K562 (cell line): ENCODE measurements around the gene OVCA2. TPM values are rescaled to one million over a fixed set of nuclear protein-coding genes. Genes with fewer than 3 reads are reported as not detected.

Experiments used
- ATAC-seq: fragments of 200-7000 bp; cut with Tn5 transposase; 3 replicates; pipeline ENCODE4 v1.9.1; 2020; ENCODE audit warnings: moderate library complexity
- BruUV-seq: library from RNA; stranded (reverse); fragments of 400-500 nt; replicated peaks from 2 replicates; lab custom pipeline; 2021; lab: Mats Ljungman, UMichigan
- CTCF ChIA-PET: fragments of 300-600 bp; formaldehyde crosslinking; extraction: SDS; loops from one replicate; lab custom pipeline; 2021; ENCODE audit warnings: low intra/inter-chr PET ratio; lab: Yijun Ruan, JAX
- POLR2A ChIA-PET: fragments of 300-600, 350-650 bp; sonication (Branson Sonifier 250); formaldehyde crosslinking; extraction: SDS; loops from one replicate; lab custom pipeline; 2021; ENCODE audit warnings: antibody characterized with exemption, inconsistent platforms; lab: Yijun Ruan, JAX
- DNase-seq, 4 experiments: peaks; one replicate each; pipeline versions ENCODE4 v3.0.0 to v3.0.0-alpha.2; 2011 to 2018; ENCODE audit warnings: low spot score in 3 of 4, mixed read lengths in 3 of 4; ENCODE audit errors: extremely low read depth in 1 of 4
- FAIRE-seq: peaks from 2 replicates; lab custom pipeline; 2011; peaks lifted over from hg19 to GRCh38; lab: Jason Lieb, UNC
- H2AFZ ChIP-seq: 2 replicates; pipeline ENCODE4 v1.6.0; 2011; ENCODE audit warnings: low read depth, low read length, control low read depth, inconsistent platforms
- H3K27ac ChIP-seq: fragments of 200-600 bp; 3 replicates; pipeline ENCODE4 v1.8.0; 2011; ENCODE audit warnings: low read depth, mild to moderate bottlenecking, control low read depth, inconsistent platforms, low read length, moderate library complexity, mixed read lengths; ENCODE audit errors: extremely low read depth
- H3K27me3 ChIP-seq, 2 experiments: fragments of 300-600 bp in 1 of 2; 2 replicates in 1 of 2; 3 replicates in 1 of 2; pipeline versions ENCODE4 v1.6.0 to v1.8.0; 2011; ENCODE audit warnings: inconsistent platforms in 2 of 2, low read length in 2 of 2, mild to moderate bottlenecking in 1 of 2, mixed read lengths in 1 of 2, moderate library complexity in 1 of 2; ENCODE audit not compliant: control insufficient read depth in 2 of 2, insufficient read depth in 2 of 2
- H3K36me3 ChIP-seq: fragments of 300-600 bp; 3 replicates; pipeline ENCODE4 v1.8.0; 2011; ENCODE audit warnings: mild to moderate bottlenecking, low read length, inconsistent platforms; ENCODE audit not compliant: control insufficient read depth, insufficient read depth
- H3K4me1 ChIP-seq, 2 experiments: fragments of 200-600 bp in 1 of 2; replicated peaks in 1 of 2; 2 replicates in 1 of 2; 3 replicates in 1 of 2; pipeline versions ENCODE4 v1.5.1 to v1.8.0; 2011; ENCODE audit warnings: inconsistent platforms in 2 of 2, low read length in 2 of 2, mild to moderate bottlenecking in 1 of 2, mixed read lengths in 1 of 2, moderate library complexity in 1 of 2; ENCODE audit not compliant: control insufficient read depth in 2 of 2, insufficient read depth in 2 of 2
- H3K4me2 ChIP-seq: 2 replicates; pipeline ENCODE4 v1.6.1; 2011; ENCODE audit warnings: low read length, control low read depth, inconsistent platforms, mixed read lengths; ENCODE audit not compliant: insufficient read depth
- H3K4me3 ChIP-seq: fragments of 200-600 bp; sonication (generic), shearing (Covaris generic); 2 replicates; pipeline ENCODE4 v1.5.1; 2016; ENCODE audit warnings: control low read depth, inconsistent platforms
- H3K79me2 ChIP-seq: fragments of 200-600 bp; 3 replicates; pipeline ENCODE4 v1.8.0; 2011; ENCODE audit warnings: low read length, inconsistent platforms; ENCODE audit not compliant: control insufficient read depth, insufficient read depth
- H3K9ac ChIP-seq, 2 experiments: 2 replicates each; pipeline versions ENCODE4 v1.6.0 to v1.6.1; 2011; ENCODE audit warnings: low read depth in 2 of 2, low read length in 2 of 2, control low read depth in 1 of 2, inconsistent platforms in 1 of 2, mild to moderate bottlenecking in 1 of 2, mixed read lengths in 1 of 2; ENCODE audit not compliant: insufficient read depth in 1 of 2
- H3K9me1 ChIP-seq: one replicate; pipeline ENCODE4 v1.6.0; 2011; ENCODE audit warnings: inconsistent platforms, mild to moderate bottlenecking, low read length, moderate library complexity; ENCODE audit not compliant: control insufficient read depth, insufficient read depth
- H3K9me3 ChIP-seq: replicated peaks from 2 replicates; pipeline ENCODE4 v1.5.1; 2011; ENCODE audit warnings: low read depth, low read length, inconsistent platforms; ENCODE audit not compliant: control insufficient read depth, insufficient read depth
- H4K20me1 ChIP-seq: replicated peaks from 2 replicates; pipeline ENCODE4 v1.6.1; 2011; ENCODE audit warnings: low read length, inconsistent platforms, mixed read lengths; ENCODE audit not compliant: control insufficient read depth, insufficient read depth
- CTCF ChIP-seq, 3 experiments: IDR thresholded peaks in 2 of 3; conservative IDR thresholded peaks in 1 of 3; 2 replicates each; pipeline ENCODE4 v1.5.1; 2011 to 2012; ENCODE audit warnings: low read length in 3 of 3, mild to moderate bottlenecking in 3 of 3, control low read depth in 2 of 3, improper control_type of control experiment in 1 of 3, inconsistent platforms in 1 of 3, low read depth in 1 of 3, mixed read lengths in 1 of 3, moderate library complexity in 1 of 3; ENCODE audit not compliant: insufficient read depth in 2 of 3
- CTCFL ChIP-seq: IDR thresholded peaks from 2 replicates; pipeline ENCODE4 v1.6.1; 2011; ENCODE audit warnings: borderline replicate concordance, low read depth, mild to moderate bottlenecking, moderate library complexity, low read length; ENCODE audit not compliant: insufficient read depth, poor library complexity, severe bottlenecking
- KDM4B ChIP-seq, 2 experiments: fragments of 450-650 bp in 1 of 2; sonication (generic) in 1 of 2; IDR thresholded peaks; 2 replicates each; pipeline ENCODE4 v1.6.1; 2016 to 2017; ENCODE audit warnings: borderline replicate concordance in 2 of 2, antibody characterized with exemption in 1 of 2, low read depth in 1 of 2, mild to moderate bottlenecking in 1 of 2
- WGBS: fragments of 100-300 bp; shearing (Covaris generic); methylation state at CpG from one replicate; pipeline ENCODE4 v1.1.6; 2016; ENCODE audit warnings: low coverage, mixed read lengths; ENCODE audit not compliant: insufficient coverage; ENCODE audit errors: missing lambda C conversion rate; 5-methylcytosine and 5-hydroxymethylcytosine counted together
- in situ Hi-C: fragments of 300-500 bp; cut with MboI; formaldehyde crosslinking; loops from 4 replicates; pipeline ENCODE4 v1.15.0; 2018; ENCODE audit warnings: inconsistent platforms, mixed read lengths
- intact Hi-C: fragments of 100-400 bp; cut with micrococcal nuclease; formaldehyde crosslinking; loops from 2 replicates; pipeline ENCODE4 v1.14.2; 2022
- polyA plus RNA-seq, 8 experiments: library from polyadenylated mRNA; depleted of rRNA in 4 of 8; stranded (reverse) in 5 of 8; unstranded in 3 of 8; fragments of >200 nt; fragmentation: Nextera tagmentation in 2 of 8; fragmentation: Illumina TruSeq in 1 of 8; extraction: Ambion mirVana in 2 of 8; extraction: Trizol in 1 of 8; gene quantifications; 2 replicates each; pipeline versions ENCODE4 v1.2.1 to v1.2.3, GENCODE V29; 2011 to 2014; ENCODE audit warnings: inconsistent platforms in 1 of 8, missing spikeins in 1 of 8
- total RNA-seq, 7 experiments: library from RNA; depleted of rRNA in 6 of 7; stranded (reverse); fragments of >200 nt in 6 of 7; fragmentation: Illumina TruSeq in 2 of 7; extraction: Trizol in 2 of 7; gene quantifications; 2 replicates each; pipeline versions ENCODE4 v1.2.1 to v1.2.3, GENCODE V29; 2011 to 2021; ENCODE audit warnings: low replicate concordance in 1 of 7

Gene OVCA2
- total and polyA plus RNA-seq, 9 of the 15 experiments (the other 6 are each of a cell fraction or from before 2014, with no cell fraction given) = 3.0 to 23.7 (median 14.1) TPM

DNA sequence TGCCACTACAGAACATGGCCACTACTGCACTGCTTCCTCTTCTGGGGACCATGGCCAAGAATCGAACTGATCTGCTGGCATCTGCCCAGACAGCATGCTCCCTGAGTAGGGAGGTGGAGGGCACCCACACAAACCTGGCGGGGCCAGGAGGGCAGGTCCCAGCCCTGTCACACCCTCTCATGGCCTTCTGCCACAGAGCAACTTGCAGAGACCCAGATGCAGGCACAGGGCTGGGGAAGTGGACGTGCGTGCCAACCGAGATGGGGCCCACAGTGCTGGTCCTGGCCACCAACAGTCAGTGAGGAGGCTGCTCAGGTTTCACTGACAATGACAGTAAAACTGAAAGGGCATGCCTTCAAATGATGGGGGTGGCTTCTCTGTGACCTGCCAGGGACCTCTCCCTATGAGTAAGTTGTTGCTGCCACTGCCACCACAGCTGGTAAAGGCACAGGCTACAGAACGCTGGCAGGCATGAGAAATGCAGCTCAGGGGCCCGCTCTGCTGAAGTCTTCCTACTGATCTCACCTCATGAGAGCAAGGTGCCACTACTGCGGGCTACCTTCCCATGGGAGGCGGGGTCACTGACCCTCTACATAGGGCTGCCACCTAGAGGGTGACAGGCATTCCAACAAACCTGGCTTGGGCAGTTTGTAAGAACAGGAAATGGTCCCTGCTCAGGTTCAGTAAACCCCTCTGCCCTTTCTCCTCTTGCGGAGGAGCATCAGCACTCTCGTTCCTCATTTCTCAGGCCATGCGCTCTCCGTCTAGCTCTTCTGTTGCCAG lies 28.6 kb downstream of the OVCA2 start:
- ChIA-PET POLR2A (interaction anchor here (0.5 to 0.6 kb wide), 2 partner anchors 9 to 11 kb away, joined by 3 read pairs; no protein-coding TSS in a partner anchor), CTCF (no interaction called here)
- TF ChIP-seq CTCF (IDR thresholded peaks at IDR 0.05 in 2 of 3, conservative IDR thresholded peaks at IDR 0.05 in 1 of 3; ENCODE audit: insufficient read depth in 2 of 3, low read depth in 1 of 3, low read length in 3 of 3) (peak in 1 of 3 experiments; percentile 15; a peak in 1 of 6 replicates), KDM4B (IDR thresholded peaks at IDR 0.05; ENCODE audit: borderline replicate concordance in 2 of 2, low read depth in 1 of 2) (no peak), CTCFL (peak; percentile 12)
- Histone ChIP-seq H3K27ac (no peak overlapping the region), H3K9me1 (no peaks in the 10 kb centered on the region), H3K4me2 (no peak overlapping the region), H2AFZ (no peak overlapping the region), H3K27me3 (no peaks in the 10 kb centered on the region), H3K36me3 (peaks cover 11% of the 10 kb centered on the region; the same call in 1 of the 3 replicates), H3K4me3 (no peak overlapping the region), H3K4me1 (peaks cover 0 to 2% of the 10 kb centered on the region in 2 experiments; a peak in 1 of 5 replicates), H3K9ac (no peak overlapping the region), H4K20me1 (no peaks in the 10 kb centered on the region), H3K9me3 (no peaks in the 10 kb centered on the region), H3K79me2 (no peaks in the 10 kb centered on the region)
- FAIRE-seq = no peak
- BruUV-seq = no TSS peak
- DNase-seq = no peak
- intact Hi-C loops = no loop called here
- ATAC-seq = no peak
- in situ Hi-C loops = no loop called here
- 80% methylated on average over 8 of the region's 13 CpGs for WGBS
